NCI-H345 treated with DMSO at 0.1 percent for 48 hours (cell line): ENCODE measurements around the gene TFCP2L1.
A peak's percentile ranks its signal among the peaks of the same experiment; 100 is the strongest.

Experiments used
- DNase-seq: peaks from one replicate; lab custom pipeline; 2025; ENCODE audit not compliant: unreplicated experiment; lab: John Stamatoyannopoulos, UW

The TFCP2L1 gene

GRCh38 chr2:121200011-121200347 lies 85.0 kb downstream of the TFCP2L1 start:
- DNase-seq = no peak

- DNase-seq = no peak
Observed at GRCh38 chr2:121199281-121200010, 85.6 kb downstream of the TFCP2L1 start.

DNA sequence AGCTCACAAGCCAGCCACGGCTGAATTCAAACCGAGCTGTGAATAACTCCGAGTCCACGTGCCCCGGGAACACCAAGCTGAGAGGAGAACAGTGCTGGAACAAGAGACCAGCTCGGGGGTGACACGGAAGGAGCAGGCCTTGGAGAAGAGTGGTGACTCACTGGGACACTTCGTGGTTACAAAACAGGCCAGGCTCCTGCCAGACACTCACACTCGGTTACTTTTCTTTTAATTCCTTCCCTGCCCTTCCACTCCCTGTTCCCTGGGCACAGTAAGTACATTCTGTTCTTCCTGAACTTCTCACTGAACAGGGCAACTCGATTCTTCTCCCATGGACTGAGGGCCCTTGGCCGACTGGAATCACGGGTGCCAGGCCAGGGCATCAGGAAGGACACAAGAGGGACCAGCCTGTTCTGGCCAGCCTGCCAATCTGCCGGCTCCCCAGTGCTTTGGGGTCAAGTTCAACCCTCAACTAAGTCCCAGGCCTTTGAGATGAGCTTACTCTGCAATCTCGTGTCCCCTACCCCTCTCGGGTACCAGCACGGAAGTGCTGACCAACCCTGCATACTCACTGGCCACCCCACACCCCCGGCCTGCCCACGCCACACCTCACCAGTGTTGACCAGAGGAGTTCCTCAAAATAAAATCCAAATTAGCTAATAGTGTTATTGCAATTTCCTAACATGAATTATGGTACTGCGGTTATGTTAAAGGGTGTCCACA lies 87.5 kb downstream of the TFCP2L1 start:
- DNase-seq = no peak

DNA sequence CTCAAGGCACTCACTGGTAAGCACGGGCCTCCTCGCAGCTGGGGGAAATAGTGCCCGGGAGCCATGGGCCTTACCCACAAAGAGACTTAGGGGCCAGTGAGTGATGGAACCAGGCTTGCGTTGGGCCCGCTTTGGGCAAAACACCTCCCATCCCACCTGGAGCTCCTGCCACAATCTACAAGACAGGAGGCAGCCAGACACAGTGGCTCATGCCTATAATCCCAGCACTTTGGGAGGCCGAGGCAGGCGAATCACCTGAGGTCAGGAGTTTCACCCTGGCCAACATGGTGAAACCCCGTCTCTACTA lies 88.2 kb downstream of the TFCP2L1 start:
- no peak for DNase-seq

DNA sequence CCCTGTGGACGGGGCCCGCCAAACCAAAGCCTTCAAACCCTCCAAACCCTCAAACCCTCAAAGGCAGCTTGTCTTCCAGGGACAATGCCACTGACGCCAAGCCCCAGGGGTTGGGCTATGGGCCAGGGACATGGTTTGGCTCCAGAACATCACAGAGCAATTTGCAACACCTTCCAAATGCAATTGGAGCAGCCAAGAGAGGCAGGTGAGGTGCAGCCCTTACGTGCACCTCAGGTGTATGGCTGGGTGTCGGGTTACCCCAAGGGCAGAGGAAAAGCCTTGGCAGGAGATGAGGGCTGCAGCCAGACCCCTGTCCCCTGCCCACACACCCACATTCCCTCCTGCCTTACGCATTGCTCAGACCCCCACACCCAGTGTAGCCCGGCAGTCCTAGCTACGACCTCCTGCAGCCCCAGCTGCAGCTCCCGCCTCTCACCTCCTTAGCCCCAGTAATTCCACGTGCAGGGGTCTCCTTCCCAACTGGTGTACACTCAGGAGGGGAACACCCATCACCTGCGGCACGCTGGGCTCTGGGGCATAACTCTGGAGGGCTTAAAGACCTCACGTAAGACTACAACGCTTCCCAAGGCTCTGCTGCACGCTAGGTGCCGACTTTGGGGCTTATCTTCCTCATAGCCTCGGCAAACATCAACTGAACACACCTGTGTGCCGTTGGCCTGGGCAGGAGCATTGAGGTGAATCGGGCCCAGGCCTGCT lies 88.7 kb downstream of the TFCP2L1 start:
- peak; percentile 7 for DNase-seq

DNA sequence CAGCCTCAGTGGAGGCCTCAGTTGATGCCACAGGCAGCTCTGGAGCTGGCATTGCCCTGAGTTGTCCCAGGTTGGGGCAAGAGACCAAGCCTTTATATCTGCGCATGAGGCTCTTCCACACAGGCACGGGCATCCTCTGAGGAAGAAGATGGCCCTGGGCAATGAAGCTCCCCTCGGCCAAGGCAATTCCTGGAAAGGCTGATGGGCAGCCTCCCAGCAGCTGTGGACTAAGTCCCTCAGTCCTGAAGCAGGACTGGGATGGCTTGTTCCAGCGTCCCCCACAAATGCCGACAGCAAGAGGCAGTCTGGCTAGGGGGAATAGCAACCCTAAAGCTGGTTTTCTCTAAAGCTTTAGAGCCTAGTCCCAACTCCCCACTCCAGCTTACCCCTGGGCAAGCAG lies 90.0 kb downstream of the TFCP2L1 start:
- no peak for DNase-seq

GRCh38 chr2:121194626-121195025 lies 90.4 kb downstream of the TFCP2L1 start:
- no peak for DNase-seq

- no peak for DNase-seq
Observed at GRCh38 chr2:121193185-121193584, 91.8 kb downstream of the TFCP2L1 start.

- DNase-seq = no peak
Observed at GRCh38 chr2:121192576-121192975, 92.4 kb downstream of the TFCP2L1 start.

DNA sequence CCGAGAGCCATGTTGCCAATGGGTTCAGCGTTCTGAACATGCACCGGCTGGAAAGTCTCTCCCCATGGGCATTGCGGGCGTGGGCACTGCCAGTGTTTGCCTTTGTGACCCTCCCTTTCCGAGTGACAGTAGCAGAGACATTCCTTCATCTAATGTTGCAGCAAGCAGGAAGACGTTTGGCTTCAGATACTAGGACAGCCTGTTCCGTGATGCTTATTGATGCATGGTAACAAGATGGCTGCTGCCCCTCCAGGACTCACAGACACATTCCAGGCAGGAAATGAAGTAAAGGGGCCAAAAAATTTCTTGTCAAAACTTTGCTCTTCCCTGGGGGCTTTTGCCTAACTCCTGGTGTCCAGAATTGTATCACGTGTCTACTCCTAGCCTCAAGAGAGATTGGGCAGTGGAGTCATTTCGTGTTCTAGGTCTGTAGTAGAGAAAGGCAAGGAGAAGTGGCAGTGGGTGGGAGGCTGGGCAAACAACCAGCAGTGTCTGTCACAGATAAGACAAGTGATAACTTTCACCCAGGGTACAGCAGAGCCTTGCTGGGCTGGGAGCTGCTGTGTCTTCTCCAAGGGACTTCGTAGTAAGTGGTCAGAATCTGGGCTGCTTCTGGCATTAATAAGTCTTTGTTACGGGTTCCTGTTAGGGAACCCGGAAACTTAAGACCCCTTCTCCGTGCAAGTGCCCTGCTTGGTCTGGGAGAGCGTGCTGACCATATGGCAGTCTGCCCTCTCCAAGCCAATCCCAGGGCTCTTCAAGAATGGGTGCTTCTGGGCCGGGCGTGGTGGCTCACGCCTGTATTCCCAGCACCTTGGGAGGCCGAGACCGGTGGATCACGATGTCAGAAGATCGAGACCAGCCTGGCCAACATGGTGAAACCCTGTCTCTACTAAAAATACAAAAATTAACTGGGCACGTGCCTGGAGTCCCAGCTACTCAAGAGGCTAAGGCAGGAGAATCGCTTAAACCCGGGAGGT lies 93.5 kb downstream of the TFCP2L1 start:
- DNase-seq = no peak

DNA sequence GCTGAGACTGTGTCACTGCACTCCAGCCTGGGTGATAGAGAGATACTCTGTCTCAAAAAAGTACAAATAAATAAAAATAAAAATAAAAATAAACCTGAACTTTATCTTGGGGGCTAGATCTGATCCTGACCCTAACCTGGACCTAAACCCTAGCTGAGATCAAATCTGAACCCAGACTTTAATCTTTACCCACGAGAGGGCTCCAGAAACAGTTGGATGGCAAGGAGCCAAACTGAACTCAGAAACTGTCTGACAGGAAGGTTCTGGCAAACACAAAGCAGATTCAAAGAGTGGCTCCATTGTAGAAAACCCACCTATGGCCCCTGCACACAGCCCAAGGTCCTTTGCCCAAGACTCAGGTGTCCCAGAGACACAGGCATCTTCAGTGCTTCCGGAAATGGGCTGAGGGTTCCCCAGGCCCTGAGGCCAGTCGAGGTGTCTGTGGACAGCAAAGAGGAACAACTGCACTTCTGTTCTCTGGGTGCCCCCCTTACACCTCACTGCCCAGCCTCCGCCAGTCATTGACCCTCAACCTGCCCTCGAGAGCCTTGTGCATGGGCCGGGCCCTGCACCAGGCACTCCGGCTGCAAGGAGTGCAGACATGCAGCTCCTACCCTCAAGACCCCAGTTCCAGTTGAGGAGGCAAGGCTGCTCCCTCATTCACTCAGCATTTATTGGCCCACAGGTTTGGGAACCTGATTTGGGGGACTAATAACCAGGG lies 95.2 kb downstream of the TFCP2L1 start:
- no peak for DNase-seq

DNA sequence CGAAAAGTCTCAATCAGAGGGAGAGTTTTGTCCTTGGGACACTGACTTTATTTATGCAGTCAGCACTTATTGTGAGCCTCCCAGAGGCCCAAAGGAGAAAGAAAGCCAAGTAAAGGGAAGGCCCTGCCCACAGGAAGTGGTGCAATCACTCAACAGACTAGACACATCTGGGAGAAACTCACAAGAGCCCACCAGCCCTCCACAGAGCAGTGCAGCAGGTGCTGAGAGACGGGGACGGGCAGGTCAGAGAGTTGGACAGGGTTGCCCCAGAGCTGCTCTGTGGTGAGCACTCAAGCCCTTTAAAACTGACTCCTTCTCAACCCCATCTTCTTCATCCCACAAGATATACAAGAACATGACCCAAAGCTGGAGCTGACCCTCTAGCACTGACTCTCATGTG lies 96.0 kb downstream of the TFCP2L1 start:
- DNase-seq = no peak

DNA sequence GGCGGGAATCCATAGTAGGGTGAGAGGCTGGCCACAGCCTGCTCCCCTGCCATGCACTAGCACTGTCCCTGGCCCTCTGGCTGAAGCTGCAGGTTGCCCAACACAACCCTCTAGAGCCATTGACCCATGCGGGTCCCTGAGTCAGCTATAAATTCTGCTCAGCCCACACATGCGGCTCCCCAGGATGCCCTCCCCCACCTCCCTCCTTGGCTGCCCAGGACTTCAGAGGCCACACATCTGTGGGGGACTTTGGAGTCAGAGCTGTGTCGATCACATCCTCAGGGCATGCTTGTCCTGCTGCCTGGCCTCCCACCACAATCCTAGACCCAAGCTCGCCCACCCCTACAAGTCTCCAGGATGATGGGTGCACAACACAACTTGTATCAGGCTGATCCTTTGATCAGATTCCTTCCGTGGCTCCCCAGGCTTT lies 97.0 kb downstream of the TFCP2L1 start:
- no peak for DNase-seq

DNA sequence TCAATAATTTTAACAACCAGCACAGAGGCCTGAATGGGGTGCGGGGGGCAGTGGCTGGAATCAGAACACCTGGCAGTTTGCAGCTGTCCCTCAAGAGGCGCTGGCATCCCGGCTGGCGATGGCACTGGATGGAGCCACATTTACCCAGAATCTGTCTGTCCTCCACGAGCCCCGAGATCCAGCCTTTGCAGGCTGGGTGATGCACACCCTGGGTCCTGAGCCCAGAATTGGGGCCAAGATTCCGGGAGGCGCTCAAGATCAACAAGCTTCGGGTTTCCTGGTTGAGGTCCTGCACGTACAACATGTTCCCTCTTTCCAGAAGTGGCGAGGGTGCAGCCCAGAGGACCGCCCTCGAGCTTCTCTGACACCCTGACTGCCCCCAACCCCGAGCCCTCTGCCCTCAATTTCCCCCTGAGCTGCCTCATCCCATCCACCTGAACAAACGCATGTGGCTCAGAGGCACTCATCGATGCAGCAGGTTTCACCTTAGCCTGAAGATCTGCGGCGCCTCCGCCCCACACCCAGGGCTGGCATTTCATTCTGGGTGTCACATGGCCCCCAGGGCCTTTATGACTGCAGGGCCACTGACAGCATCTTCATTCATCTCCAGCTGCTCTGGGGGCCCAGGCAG lies 97.5 kb downstream of the TFCP2L1 start:
- DNase-seq = no peak

DNA sequence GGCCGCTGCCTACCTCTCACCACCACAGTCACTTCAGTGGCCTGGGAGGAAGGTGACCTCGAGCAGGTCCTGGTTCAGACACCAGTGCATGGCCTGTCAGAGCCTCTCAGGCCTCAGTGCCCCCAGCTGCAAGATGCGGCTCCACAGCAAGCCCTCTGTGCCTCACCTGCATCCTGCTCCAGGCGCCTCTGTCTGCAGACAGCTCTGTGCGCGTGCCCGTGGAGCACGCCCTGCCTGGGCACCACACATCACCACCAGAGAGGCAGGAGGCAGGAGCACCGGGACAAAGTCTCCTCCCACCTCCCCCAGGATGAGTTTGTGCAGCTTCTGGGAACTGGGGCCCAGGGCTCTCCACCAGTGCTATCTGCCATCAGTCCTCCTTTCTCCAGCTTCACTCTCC lies 98.7 kb downstream of the TFCP2L1 start:
- no peak for DNase-seq

DNA sequence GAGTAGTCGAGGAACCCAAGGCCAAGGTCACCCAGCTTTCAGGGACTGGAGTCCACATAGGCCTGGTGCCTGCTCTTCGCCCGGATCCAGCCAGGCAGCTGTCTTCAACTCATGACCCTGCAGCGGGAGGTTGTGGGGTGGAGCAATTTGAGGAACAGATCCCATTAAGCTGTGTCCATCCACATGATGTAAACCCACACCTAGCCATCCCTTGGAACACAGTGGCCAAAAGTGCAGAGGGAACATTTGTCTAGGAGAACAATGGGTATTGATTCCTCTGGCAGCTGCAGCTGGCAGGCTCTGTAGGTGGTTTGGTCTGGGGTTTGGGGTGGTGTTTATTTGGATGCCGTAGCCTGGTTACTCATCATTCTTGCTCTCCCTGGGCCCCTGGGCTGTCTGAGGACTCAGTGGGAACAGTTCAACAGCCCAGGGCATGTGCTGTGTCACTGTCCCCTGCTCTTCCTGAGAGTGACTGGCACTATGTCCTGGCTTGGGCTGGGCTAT lies 99.4 kb downstream of the TFCP2L1 start:
- DNase-seq = peak; percentile 89

- DNase-seq = no peak
Observed at GRCh38 chr2:121185111-121185510, 99.9 kb downstream of the TFCP2L1 start.

- peak; percentile 32 for DNase-seq
Observed at GRCh38 chr2:121184248-121184862, 100.6 kb downstream of the TFCP2L1 start.

- no peak for DNase-seq
Observed at GRCh38 chr2:121182520-121182919, 102.5 kb downstream of the TFCP2L1 start.
